Parathyroid adenoma (tissue), 2 donors: Measurements from ENCODE around the gene MGA.
"Not testable (repeated sequence)": the region's sequence is repeated elsewhere in the genome, so short reads cannot be mapped to it uniquely, and the experiment has no call there.

Experiments used
- H2AFZ ChIP-seq: fragments of 300-600 bp; sonication (generic); one replicate; pipeline ENCODE4 v1.7.0; 2017; ENCODE audit warnings: antibody characterized with exemption, mild to moderate bottlenecking
- H3K27ac ChIP-seq: fragments of 300-600 bp; sonication (generic); one replicate; pipeline ENCODE4 v1.7.0; 2017
- H3K27me3 ChIP-seq: fragments of 300-600 bp; sonication (generic); one replicate; pipeline ENCODE4 v1.7.0; 2017; ENCODE audit warnings: low read length; ENCODE audit not compliant: control insufficient read depth, insufficient read depth
- H3K36me3 ChIP-seq: fragments of 300-600 bp; sonication (generic); one replicate; pipeline ENCODE4 v1.7.0; 2017; ENCODE audit warnings: low read length; ENCODE audit not compliant: control insufficient read depth, insufficient read depth
- H3K4me1 ChIP-seq: fragments of 300-600 bp; sonication (generic); one replicate; pipeline ENCODE4 v1.7.0; 2017; ENCODE audit warnings: control low read depth
- H3K4me2 ChIP-seq: fragments of 300-600 bp; sonication (generic); one replicate; pipeline ENCODE4 v1.7.0; 2017; ENCODE audit warnings: low read length
- H3K4me3 ChIP-seq: fragments of 300-600 bp; sonication (generic); one replicate; pipeline ENCODE4 v1.7.0; 2017; ENCODE audit warnings: low read depth, low read length
- H3K79me2 ChIP-seq: fragments of 300-600 bp; sonication (generic); one replicate; pipeline ENCODE4 v1.7.0; 2017; ENCODE audit warnings: control low read depth
- H3K9ac ChIP-seq: fragments of 300-600 bp; sonication (generic); one replicate; pipeline ENCODE4 v1.7.0; 2017; ENCODE audit warnings: mild to moderate bottlenecking
- H3K9me3 ChIP-seq: fragments of 300-600 bp; sonication (generic); one replicate; pipeline ENCODE4 v1.7.0; 2017; ENCODE audit warnings: low read length; ENCODE audit not compliant: control insufficient read depth
- TF ChIP-seq, protein P1 (sequence below): fragments of 300-600 bp; sonication (generic); IDR thresholded peaks from one replicate; pipeline ENCODE4 v1.7.0; 2017; ENCODE audit warnings: antibody characterized with exemption, mild to moderate bottlenecking
- donor health status: primary hyperparathyroidism.

MGA gene

DNA sequence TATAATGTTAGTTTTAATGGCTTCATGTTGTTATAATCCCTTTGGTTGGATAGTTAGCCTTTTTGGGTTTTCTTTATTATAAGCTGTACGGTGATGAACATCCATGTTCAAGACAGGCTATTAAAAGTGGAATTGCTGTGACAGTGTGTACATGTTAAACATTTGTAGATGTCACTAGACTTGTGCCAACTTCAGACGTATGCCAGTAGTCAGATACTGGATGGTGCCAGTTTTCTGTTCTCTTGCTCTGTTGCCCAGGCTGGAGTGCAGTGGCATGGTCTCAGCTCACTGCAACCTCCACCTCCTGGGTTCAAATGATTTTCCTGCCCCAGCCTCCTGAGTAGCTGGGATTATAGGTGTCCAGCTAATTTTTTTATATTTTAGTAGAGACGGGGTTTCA, 54.1 kb downstream of the MGA start:
- Histone ChIP-seq H3K9me3 (no peaks in the 10 kb centered on the region), H3K27me3 (no peaks in the 10 kb centered on the region), H3K36me3 (no peaks in the 10 kb centered on the region), H3K4me1 (no peaks in the 10 kb centered on the region), H3K4me2 (no peak overlapping the region), H3K4me3 (no peak overlapping the region), H3K9ac (no peak overlapping the region), H2AFZ (no peak overlapping the region), H3K27ac (no peak overlapping the region), H3K79me2 (no peaks in the 10 kb centered on the region)
- TF ChIP-seq, protein P1, sequence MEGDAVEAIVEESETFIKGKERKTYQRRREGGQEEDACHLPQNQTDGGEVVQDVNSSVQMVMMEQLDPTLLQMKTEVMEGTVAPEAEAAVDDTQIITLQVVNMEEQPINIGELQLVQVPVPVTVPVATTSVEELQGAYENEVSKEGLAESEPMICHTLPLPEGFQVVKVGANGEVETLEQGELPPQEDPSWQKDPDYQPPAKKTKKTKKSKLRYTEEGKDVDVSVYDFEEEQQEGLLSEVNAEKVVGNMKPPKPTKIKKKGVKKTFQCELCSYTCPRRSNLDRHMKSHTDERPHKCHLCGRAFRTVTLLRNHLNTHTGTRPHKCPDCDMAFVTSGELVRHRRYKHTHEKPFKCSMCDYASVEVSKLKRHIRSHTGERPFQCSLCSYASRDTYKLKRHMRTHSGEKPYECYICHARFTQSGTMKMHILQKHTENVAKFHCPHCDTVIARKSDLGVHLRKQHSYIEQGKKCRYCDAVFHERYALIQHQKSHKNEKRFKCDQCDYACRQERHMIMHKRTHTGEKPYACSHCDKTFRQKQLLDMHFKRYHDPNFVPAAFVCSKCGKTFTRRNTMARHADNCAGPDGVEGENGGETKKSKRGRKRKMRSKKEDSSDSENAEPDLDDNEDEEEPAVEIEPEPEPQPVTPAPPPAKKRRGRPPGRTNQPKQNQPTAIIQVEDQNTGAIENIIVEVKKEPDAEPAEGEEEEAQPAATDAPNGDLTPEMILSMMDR: no peak

DNA sequence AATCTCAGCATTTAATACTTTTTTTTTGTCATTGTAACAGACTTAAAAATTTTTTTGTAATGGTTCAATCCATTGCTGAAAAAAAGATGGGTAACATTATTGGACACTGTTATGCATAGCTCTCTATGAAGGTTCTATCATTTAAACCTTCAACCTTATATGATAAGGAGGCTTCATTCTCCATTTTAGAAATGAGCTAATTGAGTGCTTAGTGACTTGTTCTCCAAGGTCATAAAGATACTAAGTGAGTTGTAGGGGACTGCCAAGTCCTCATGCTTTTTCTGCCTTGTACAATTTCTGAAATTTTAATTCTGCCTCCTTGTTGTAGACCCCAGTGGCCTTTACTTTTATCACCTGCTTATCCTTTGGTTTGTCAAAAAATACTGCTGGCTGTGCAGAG, 56.7 kb downstream of the MGA start:
- Histone ChIP-seq H3K27me3 (no peaks in the 10 kb centered on the region), H3K36me3 (no peaks in the 10 kb centered on the region), H3K9me3 (no peaks in the 10 kb centered on the region), H2AFZ (no peak overlapping the region), H3K9ac (no peak overlapping the region), H3K4me2 (no peak overlapping the region), H3K79me2 (no peaks in the 10 kb centered on the region), H3K4me3 (no peak overlapping the region), H3K27ac (no peak overlapping the region), H3K4me1 (no peaks in the 10 kb centered on the region)
- TF ChIP-seq, protein P1: no peak

DNA sequence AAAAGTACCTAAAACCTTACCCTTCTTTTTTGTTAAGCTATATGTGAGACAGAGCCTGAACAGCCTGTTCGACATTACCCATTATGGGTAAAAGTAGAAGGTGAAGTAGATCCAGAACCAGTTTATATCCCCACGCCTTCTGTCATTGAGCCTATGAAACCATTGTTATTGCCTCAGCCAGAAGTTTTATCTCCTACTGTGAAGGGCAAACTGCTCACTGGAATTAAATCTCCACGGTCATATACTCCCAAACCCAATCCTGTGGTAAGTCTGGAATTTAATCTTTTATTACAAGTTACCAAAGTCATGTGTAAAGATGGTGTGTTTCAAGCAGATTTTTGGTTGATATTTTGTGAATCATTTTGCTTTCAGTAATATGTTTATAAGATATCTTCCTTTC, 66.9 kb downstream of the MGA start:
- Histone ChIP-seq H3K9me3 (no peaks in the 10 kb centered on the region), H2AFZ (no peak overlapping the region), H3K4me2 (no peak overlapping the region), H3K27ac (no peak overlapping the region), H3K9ac (no peak overlapping the region), H3K79me2 (no peaks in the 10 kb centered on the region), H3K27me3 (no peaks in the 10 kb centered on the region), H3K36me3 (no peaks in the 10 kb centered on the region), H3K4me1 (no peaks in the 10 kb centered on the region), H3K4me3 (no peak overlapping the region)
- TF ChIP-seq, protein P1: no peak

DNA sequence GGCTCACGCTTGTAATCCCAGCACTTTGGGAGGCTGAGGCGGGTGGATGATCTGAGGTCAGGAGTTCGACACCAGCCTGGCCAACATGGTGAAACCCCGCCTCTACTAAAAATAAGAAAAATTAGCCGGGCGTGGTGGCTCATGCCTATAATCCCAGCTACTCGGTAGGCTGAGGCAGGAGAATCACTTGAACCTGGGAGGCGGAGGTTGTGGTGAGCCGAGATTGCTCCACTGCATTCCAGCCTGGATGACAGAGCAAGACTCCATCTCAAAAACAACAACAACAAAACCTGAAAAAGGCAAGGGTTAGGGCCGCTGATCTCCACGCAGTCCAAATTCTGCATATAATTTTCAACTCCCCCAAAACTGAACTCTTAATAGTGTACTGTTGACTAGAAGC, 67.9 kb downstream of the MGA start:
- not testable (repeated sequence) for H3K79me2 ChIP-seq, H3K36me3 ChIP-seq, H3K9me3 ChIP-seq, H3K4me2 ChIP-seq, H3K4me1 ChIP-seq, H3K27me3 ChIP-seq, H3K27ac ChIP-seq, H2AFZ ChIP-seq, H3K9ac ChIP-seq, H3K4me3 ChIP-seq

DNA sequence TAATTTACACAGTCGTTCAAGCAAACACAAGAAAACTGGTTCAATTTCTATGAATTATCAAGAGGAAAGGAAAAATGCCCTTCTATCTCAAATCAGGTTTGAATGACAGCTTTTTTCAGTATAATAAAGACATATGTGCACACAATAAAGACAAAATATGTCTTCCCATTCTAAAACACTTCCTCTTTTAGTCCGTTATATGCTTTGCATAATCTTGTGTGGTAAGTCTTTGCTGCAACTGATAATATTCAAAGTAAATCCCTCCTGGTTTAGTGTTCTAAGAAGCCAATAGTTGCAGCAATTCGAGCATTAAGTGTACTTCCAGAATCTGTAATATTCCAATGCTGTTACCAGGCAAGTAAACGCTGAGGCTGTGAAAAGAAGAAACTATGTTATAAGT, 70.3 kb downstream of the MGA start:
- TF ChIP-seq, protein P1: no peak
- Histone ChIP-seq H3K36me3 (no peaks in the 10 kb centered on the region), H3K27me3 (no peaks in the 10 kb centered on the region), H3K27ac (no peak overlapping the region), H3K4me3 (no peak overlapping the region), H2AFZ (no peak overlapping the region), H3K9me3 (no peaks in the 10 kb centered on the region), H3K4me2 (no peak overlapping the region), H3K4me1 (no peaks in the 10 kb centered on the region), H3K9ac (no peak overlapping the region), H3K79me2 (no peaks in the 10 kb centered on the region)
